ENCODE results near the gene SPRR5.

DNA sequence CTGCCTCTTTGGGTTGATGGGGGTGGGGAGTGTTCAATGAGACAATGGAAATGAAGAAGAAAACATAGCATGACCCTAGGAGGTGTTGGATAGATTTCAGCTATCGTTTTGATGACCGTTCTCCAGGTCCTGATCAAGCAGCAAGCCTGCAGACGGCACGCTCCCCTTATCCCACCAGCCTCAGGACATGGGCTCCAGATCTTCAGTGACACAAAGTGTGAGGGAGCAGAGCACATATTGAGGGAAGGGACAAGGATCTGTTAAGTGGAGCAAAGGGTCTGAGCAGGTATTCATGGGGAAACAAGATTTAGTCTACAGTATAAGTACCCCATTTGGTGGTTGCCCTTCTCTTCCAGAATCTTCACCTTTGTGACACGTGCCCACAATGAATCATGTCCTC lies 4.7 kb downstream of the SPRR5 start:
- TF ChIP-seq TEAD4 (IDR thresholded peaks at IDR 0.05), result no peak
- no peak for TF ChIP-seq YY1 (IDR thresholded peaks at IDR 0.05; ENCODE audit: low read depth)
- TF ChIP-seq TAF1 (IDR thresholded peaks at IDR 0.05; ENCODE audit: low read depth), result no peak
- TF ChIP-seq, protein P1, sequence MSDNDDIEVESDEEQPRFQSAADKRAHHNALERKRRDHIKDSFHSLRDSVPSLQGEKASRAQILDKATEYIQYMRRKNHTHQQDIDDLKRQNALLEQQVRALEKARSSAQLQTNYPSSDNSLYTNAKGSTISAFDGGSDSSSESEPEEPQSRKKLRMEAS (IDR thresholded peaks at IDR 0.05), result no peak
- TF ChIP-seq, protein P2, sequence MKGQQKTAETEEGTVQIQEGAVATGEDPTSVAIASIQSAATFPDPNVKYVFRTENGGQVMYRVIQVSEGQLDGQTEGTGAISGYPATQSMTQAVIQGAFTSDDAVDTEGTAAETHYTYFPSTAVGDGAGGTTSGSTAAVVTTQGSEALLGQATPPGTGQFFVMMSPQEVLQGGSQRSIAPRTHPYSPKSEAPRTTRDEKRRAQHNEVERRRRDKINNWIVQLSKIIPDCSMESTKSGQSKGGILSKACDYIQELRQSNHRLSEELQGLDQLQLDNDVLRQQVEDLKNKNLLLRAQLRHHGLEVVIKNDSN (IDR thresholded peaks at IDR 0.05), result no peak
- TF ChIP-seq CREB1 (IDR thresholded peaks at IDR 0.05; ENCODE audit: low read depth), result no peak
